GM18520 (cell line): ENCODE data around the gene PHF23.

Experiments
- ATAC-seq: cut with Tn5 transposase; IDR thresholded peaks from one replicate; pipeline ENCODE4 v1.9.1; 2021; ENCODE audit not compliant: unreplicated experiment

Gene PHF23

GRCh38 chr17:7207120-7208001, 31.9 kb downstream of the PHF23 start:
- no peak for ATAC-seq

- no peak for ATAC-seq
Measured at GRCh38 chr17:7205561-7205960, 33.7 kb downstream of the PHF23 start.

- peak; percentile 68 for ATAC-seq
Measured at GRCh38 chr17:7204828-7205461, 34.3 kb downstream of the PHF23 start.

GRCh38 chr17:7204336-7204735, 34.9 kb downstream of the PHF23 start:
- no peak for ATAC-seq

- no peak for ATAC-seq
Measured at GRCh38 chr17:7203391-7203790, 35.9 kb downstream of the PHF23 start.

- ATAC-seq: no peak
Measured at GRCh38 chr17:7196651-7197401, 42.4 kb downstream of the PHF23 start.

- no peak for ATAC-seq
Measured at GRCh38 chr17:7195971-7196370, 43.3 kb downstream of the PHF23 start.

GRCh38 chr17:7192271-7192937, 46.9 kb downstream of the PHF23 start:
- no peak for ATAC-seq

GRCh38 chr17:7191571-7192270, 47.5 kb downstream of the PHF23 start:
- no peak for ATAC-seq

GRCh38 chr17:7191069-7191468, 48.2 kb downstream of the PHF23 start:
- ATAC-seq: no peak

GRCh38 chr17:7190276-7190917, 48.9 kb downstream of the PHF23 start:
- ATAC-seq: no peak

GRCh38 chr17:7186241-7186640, 53.0 kb downstream of the PHF23 start:
- ATAC-seq: no peak
